GM19043 (cell line): ENCODE measurements around the gene SUCLG1.

ENCODE experiments used
- ATAC-seq: cut with Tn5 transposase; IDR thresholded peaks from one replicate; pipeline ENCODE4 v1.9.1; 2021; ENCODE audit warnings: low read depth; ENCODE audit not compliant: unreplicated experiment

Gene SUCLG1

GRCh38 chr2:84467389-84467788 is 8.3 kb upstream of the SUCLG1 start:
- no peak for ATAC-seq

GRCh38 chr2:84461310-84461709 is 2.2 kb upstream of the SUCLG1 start:
- no peak for ATAC-seq

- ATAC-seq, result no peak
Measured at GRCh38 chr2:84460670-84461069, 1.6 kb upstream of the SUCLG1 start.

DNA sequence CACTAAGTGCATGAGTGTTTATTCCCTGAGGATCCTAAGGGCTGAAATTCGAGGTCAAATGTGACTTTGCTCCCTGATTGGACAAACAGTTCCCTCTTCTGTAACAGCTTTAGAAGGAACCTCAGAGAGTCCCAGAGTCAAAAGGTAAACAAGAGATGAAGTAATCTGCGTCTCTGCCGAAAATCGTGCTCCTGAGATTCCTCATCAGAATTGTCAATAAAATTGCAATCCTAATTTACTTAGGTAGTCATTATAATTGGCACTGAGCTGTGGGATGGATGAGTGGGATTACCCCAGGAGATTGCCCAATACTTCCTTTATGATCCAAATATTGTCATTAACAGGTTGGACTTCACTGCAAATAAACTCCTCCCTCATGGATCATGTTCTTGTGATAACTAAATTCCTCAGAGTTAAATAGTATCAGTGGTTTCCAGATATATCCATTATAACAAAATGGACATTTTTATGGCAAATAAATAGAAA is 907 bp upstream of the SUCLG1 start:
- no peak for ATAC-seq

- ATAC-seq, result peak; percentile 22
Measured at GRCh38 chr2:84458551-84459017, 496 bp downstream of the SUCLG1 start.

GRCh38 chr2:84457686-84458085 is 1.4 kb downstream of the SUCLG1 start:
- no peak for ATAC-seq

- ATAC-seq, result no peak
Measured at GRCh38 chr2:84456156-84456555, 2.9 kb downstream of the SUCLG1 start.

GRCh38 chr2:84454581-84454980 is 4.5 kb downstream of the SUCLG1 start:
- no peak for ATAC-seq

DNA sequence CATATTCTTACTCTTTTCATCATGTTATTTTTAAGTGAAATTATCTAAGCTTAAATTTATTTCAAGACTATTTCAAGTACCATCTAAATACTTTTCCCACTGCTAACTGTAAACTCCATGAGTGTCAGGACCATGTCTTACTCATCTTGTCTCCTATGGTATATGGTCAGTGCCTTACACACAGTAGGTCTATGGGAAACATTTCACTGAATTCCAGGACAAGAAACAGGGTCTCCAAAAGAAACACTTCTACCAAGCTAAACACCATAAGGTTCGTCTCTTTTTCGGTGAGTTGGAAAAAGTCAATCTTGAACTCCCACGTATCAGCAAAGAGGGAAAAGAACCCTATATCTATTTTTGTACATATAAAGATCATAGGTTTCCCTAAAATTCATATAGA is 6.5 kb downstream of the SUCLG1 start:
- ATAC-seq, result no peak

- ATAC-seq, result no peak
Measured at GRCh38 chr2:84451579-84451978, 7.5 kb downstream of the SUCLG1 start.

GRCh38 chr2:84450288-84451227 is 8.5 kb downstream of the SUCLG1 start:
- no peak for ATAC-seq

DNA sequence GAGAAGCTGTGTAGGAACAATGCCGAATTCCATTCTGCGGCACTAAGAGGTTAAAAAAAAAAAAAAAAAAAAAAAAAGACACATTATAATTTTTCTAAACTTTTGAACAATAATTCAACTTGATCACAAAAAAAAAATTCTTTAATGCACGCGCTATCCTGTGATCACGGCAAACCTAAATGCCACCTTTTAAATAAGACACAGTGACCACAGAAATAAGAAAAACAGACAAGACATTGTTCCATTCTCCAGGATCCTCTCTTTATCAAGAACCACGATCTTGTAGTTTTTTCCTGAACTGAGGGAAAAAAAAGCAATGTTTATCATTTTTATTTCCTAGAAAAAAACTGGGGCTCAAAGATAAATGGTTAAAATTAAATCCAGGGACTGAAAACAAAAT is 9.4 kb downstream of the SUCLG1 start:
- ATAC-seq, result no peak

- ATAC-seq, result no peak
Measured at GRCh38 chr2:84449055-84449454, 10.0 kb downstream of the SUCLG1 start.

- no peak for ATAC-seq
Measured at GRCh38 chr2:84443477-84443876, 15.6 kb downstream of the SUCLG1 start.

- no peak for ATAC-seq
Measured at GRCh38 chr2:84442888-84443287, 16.2 kb downstream of the SUCLG1 start.

DNA sequence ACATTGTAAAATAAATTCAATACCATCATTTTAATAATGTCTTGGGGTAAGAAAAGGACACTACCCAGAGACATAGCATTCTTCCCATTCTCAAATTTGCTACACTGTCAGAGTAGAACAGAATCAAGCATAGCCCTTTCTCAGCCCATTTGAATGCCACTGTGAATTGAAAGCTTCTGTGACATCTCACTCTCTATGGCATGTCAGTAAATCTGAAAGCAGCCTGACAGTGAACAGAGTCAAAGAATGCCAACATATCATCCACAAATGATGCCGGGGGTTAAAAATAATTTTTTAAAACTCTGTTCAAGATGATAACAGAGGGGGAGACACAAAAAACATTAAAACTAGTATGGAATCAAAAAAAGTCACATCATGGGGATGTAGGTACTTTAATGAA is 17.6 kb downstream of the SUCLG1 start:
- ATAC-seq, result no peak

GRCh38 chr2:84441036-84441435 is 18.0 kb downstream of the SUCLG1 start:
- no peak for ATAC-seq

- no peak for ATAC-seq
Measured at GRCh38 chr2:84435345-84436025, 23.6 kb downstream of the SUCLG1 start.

GRCh38 chr2:84429328-84429727 is 29.8 kb downstream of the SUCLG1 start:
- no peak for ATAC-seq

DNA sequence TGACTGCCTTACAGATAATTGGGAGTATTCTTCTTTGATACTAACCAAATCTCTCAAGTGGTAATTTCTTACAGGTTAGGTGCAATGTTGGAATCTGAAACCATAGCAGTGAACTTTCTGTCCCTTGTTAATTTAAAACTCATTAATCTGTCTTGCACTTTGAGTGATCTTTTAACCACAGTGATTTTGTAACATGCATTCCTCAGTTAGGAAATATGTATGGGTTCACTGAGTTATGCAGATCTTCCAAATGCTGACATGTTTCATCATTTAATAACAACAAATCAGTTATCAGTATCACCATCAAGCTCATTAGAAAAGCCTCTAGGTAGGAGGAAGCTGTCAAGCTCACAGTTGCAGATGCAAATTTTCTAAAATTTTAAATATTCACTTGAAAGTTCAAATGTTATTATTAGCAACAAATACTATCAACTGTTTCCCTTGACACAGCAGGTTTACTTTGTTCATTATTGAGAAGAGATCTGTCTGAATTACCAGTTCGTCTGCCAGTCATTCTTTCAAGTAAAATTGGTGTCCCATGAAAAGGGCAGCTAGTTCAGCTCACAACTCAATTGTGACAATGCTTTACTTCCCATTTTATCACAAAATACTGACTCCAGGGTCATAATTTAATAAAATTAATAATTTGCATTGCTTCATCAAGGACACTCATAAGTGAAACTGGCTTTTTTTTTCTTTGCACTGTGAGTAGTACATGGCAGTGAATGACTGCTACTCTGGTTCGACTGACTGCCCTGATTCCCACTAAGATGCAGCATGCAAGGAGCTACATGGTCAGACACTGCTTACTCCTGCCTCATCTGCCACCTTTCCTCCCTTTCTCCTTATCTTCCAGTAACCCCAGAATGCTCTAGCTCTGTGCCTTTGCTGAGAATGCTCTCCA is 31.6 kb downstream of the SUCLG1 start:
- ATAC-seq, result peak; percentile 56

DNA sequence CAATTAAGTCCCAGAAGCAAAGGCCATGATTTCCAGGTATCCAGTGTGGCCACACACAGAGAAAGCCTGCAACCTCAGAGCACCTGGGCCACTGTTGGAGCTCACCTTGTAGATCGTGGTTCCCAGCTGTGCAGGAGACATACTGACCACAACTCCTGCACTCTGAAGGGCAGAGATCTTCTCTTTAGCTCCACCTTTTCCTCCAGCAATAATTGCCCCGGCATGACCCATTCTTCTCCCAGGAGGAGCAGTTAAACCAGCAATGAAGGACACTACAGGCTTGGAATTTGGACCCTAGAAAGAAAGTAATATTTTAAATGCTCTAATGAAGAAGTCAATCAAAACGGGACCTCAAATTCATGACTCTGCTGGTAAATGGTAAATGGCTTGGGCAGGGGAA is 33.8 kb downstream of the SUCLG1 start:
- no peak for ATAC-seq
